A673 (cell line): Measurements from ENCODE around the gene HMGCR. TPM values are rescaled to one million over a fixed set of nuclear protein-coding genes. Genes with fewer than 3 reads are reported as not detected.
"Not testable (repeated sequence)": the region's sequence is repeated elsewhere in the genome, so short reads cannot be mapped to it uniquely, and the experiment has no call there.

Experiments used
- BruUV-seq: library from RNA; stranded (reverse); fragments of 400-500 nt; replicated peaks from 2 replicates; lab custom pipeline; 2021; lab: Mats Ljungman, UMichigan
- CTCF ChIA-PET: fragments of 300-600 bp; sonication (Branson Sonifier 250); formaldehyde crosslinking; loops from one replicate; lab custom pipeline; 2022; ENCODE audit warnings: antibody characterized with exemption; lab: Charles Lee
- POLR2A ChIA-PET: fragments of 300-600 bp; sonication (Branson Sonifier 250); formaldehyde crosslinking; loops from one replicate; lab custom pipeline; 2022; ENCODE audit warnings: antibody characterized with exemption; ENCODE audit not compliant: low non-redundant PET; lab: Charles Lee
- DNase-seq: peaks from one replicate; pipeline ENCODE4 v3.0.0-alpha.2; 2015; ENCODE audit warnings: low spot score
- H3K27ac ChIP-seq: fragments of 200-600 bp; sonication (generic); 2 replicates; pipeline ENCODE4 v1.5.1; 2016; ENCODE audit warnings: mixed run types, low read depth, mild to moderate bottlenecking, mixed read lengths, antibody characterized with exemption, low read length; ENCODE audit not compliant: poor library complexity, severe bottlenecking
- H3K27me3 ChIP-seq: fragments of 200-600 bp; sonication (generic); replicated peaks from 2 replicates; pipeline ENCODE4 v1.6.1; 2017; ENCODE audit warnings: mixed run types, low read depth, mild to moderate bottlenecking, mixed read lengths, antibody characterized with exemption, low read length; ENCODE audit not compliant: insufficient read depth, poor library complexity
- H3K36me3 ChIP-seq: fragments of 200-600 bp; sonication (generic); 2 replicates; pipeline ENCODE4 v1.6.1; 2016; ENCODE audit warnings: mixed run types, mild to moderate bottlenecking, mixed read lengths, antibody characterized with exemption, low read length; ENCODE audit not compliant: insufficient read depth, poor library complexity, severe bottlenecking
- H3K4me1 ChIP-seq: fragments of 200-600 bp; sonication (generic); 2 replicates; pipeline ENCODE4 v1.6.1; 2017; ENCODE audit warnings: mixed run types, mild to moderate bottlenecking, mixed read lengths, antibody characterized with exemption, low read length; ENCODE audit not compliant: insufficient read depth, poor library complexity, severe bottlenecking
- H3K4me3 ChIP-seq: fragments of 200-600 bp; sonication (generic); 2 replicates; pipeline ENCODE4 v1.5.1; 2016; ENCODE audit warnings: low read depth, mixed run types, mild to moderate bottlenecking, mixed read lengths, low read length; ENCODE audit not compliant: poor library complexity, severe bottlenecking
- H3K9me3 ChIP-seq: fragments of 200-600 bp; sonication (generic); 2 replicates; pipeline ENCODE4 v1.6.1; 2016; ENCODE audit warnings: mixed run types, low read depth, mild to moderate bottlenecking, mixed read lengths, antibody characterized with exemption, low read length; ENCODE audit not compliant: poor library complexity, severe bottlenecking
- EZH2 ChIP-seq: fragments of 200-600 bp; sonication (generic); IDR thresholded peaks from 2 replicates; pipeline ENCODE4 v1.6.1; 2017; ENCODE audit warnings: borderline replicate concordance, low read depth, mild to moderate bottlenecking, mixed read lengths, antibody characterized with exemption, low read length; ENCODE audit not compliant: poor library complexity, severe bottlenecking
- intact Hi-C: fragments of 100-400 bp; cut with micrococcal nuclease; formaldehyde crosslinking; loops from one replicate; pipeline ENCODE4 v1.10.0; 2022; ENCODE audit not compliant: unreplicated experiment
- total RNA-seq: library from RNA; stranded (reverse); gene quantifications from 2 replicates; pipeline ENCODE4 v1.2.3, GENCODE V29; 2021
- TF ChIP-seq, protein P1 (sequence below): fragments of 300-800, 200-600 bp; sonication (generic); conservative IDR thresholded peaks from 2 replicates; pipeline ENCODE4 v1.5.1; 2017; ENCODE audit warnings: low read depth, mild to moderate bottlenecking, antibody characterized with exemption, low read length, moderate library complexity, mixed read lengths

The HMGCR gene
- total RNA-seq, 1 experiment from 2014 or later, result 168 TPM

DNA sequence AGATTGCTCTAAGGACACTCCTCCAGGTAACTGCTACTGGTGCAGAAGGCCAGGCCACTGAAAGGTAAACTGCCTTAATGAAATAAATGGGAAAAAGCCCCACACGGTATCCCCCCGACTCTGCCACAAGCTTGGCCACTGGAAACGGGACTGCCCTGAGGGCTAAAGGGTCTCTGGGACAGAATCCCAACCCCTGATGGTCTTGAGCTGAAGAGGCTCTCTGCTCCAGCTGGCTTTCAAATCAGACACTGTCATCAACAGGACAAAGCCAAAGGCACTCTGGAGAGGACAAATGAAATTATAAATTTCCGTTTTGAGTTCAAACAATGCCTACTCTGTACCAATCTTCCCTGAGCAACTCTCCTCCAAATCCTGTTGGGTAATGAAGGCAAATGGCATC is 33.6 kb upstream of the HMGCR start:
- H3K27ac ChIP-seq, result no peak overlapping the region
- no peaks in the 10 kb centered on the region for H3K4me1 ChIP-seq
- CTCF ChIA-PET, result no interaction called here
- H3K4me3 ChIP-seq, result no peak overlapping the region
- intact Hi-C loops, result no loop called here
- POLR2A ChIA-PET, result no interaction called here
- no peak for TF ChIP-seq EZH2
- TF ChIP-seq, protein P1, sequence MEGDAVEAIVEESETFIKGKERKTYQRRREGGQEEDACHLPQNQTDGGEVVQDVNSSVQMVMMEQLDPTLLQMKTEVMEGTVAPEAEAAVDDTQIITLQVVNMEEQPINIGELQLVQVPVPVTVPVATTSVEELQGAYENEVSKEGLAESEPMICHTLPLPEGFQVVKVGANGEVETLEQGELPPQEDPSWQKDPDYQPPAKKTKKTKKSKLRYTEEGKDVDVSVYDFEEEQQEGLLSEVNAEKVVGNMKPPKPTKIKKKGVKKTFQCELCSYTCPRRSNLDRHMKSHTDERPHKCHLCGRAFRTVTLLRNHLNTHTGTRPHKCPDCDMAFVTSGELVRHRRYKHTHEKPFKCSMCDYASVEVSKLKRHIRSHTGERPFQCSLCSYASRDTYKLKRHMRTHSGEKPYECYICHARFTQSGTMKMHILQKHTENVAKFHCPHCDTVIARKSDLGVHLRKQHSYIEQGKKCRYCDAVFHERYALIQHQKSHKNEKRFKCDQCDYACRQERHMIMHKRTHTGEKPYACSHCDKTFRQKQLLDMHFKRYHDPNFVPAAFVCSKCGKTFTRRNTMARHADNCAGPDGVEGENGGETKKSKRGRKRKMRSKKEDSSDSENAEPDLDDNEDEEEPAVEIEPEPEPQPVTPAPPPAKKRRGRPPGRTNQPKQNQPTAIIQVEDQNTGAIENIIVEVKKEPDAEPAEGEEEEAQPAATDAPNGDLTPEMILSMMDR, result no peak
- DNase-seq, result no peak
- H3K36me3 ChIP-seq, result no peaks in the 10 kb centered on the region
- no peaks in the 10 kb centered on the region for H3K9me3 ChIP-seq
- H3K27me3 ChIP-seq, result no peaks in the 10 kb centered on the region
- BruUV-seq, result no TSS peak

DNA sequence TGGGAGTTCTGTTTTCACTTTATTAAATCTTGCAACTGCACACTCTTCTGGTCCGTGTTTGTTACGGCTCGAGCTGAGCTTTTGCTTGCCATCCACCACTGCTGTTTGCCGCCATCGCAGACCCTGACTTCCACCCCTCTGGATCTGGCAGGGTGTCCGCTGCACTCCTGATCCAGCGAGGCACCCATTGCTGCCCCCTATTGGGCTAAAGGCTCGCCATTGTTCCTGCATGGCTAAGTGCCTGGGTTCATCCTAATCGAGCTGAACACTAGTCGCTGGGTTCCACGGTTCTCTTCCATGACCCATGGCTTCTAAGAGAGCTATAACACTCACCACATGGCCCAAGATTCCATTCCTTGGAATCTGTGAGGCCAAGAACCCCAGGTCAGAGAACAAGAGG is 32.5 kb upstream of the HMGCR start:
- H3K4me3 ChIP-seq, DNase-seq, H3K27ac ChIP-seq, H3K36me3 ChIP-seq, BruUV-seq, H3K4me1 ChIP-seq, intact Hi-C loops, H3K27me3 ChIP-seq, H3K9me3 ChIP-seq, POLR2A ChIA-PET: not testable (repeated sequence)
- CTCF ChIA-PET, result interaction anchor here (0.6 kb wide), 1 partner anchor 32 kb away, joined by 3 read pairs; the partner anchor contains the start of gene HMGCR

DNA sequence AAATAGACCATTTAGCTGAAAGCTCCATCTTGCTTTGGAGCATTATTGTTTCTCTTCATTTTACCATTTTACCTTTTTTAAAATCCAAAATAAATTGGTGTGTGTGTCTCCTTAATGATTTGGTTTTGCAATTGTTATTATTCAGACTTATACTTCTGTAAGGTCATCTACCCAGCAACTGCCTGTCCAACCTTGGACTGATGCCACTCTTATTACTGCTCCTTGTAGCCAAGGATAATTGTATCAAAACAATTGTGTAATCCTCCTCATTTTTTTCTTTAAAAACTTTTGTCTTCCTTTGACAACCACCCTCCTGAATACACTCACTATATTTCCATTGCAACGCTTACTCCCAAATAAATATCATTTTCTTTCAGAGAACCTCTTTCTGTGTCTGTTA is 30.3 kb upstream of the HMGCR start:
- TF ChIP-seq, protein P1, result no peak
- TF ChIP-seq EZH2, result no peak
- ChIA-PET CTCF (no interaction called here), POLR2A (no interaction called here)
- no peak overlapping the region for H3K4me3 ChIP-seq
- DNase-seq, result no peak
- no peak overlapping the region for H3K27ac ChIP-seq
- no peaks in the 10 kb centered on the region for H3K36me3 ChIP-seq
- H3K27me3 ChIP-seq, result no peaks in the 10 kb centered on the region
- BruUV-seq, result no TSS peak
- H3K4me1 ChIP-seq, result no peaks in the 10 kb centered on the region
- H3K9me3 ChIP-seq, result no peaks in the 10 kb centered on the region
- intact Hi-C loops, result no loop called here

DNA sequence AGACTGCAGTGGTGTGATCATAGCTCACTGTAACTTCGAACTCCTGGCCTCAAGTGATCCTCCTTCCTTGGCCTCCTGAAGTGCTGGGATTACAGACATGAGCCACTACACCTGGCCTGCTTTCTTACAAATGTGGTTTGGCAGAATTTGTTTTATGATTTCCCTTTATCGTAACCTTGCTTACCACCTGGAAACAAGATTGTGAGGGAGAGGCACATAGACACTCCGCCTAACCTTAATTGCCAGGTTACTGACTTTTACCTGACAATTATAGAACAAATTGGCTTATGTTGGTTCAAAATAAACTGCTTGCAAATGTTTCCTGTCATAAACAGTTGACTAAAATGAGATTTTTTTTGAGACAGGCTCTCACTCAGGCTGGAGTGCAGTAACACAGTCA is 26.8 kb upstream of the HMGCR start:
- BruUV-seq, result no TSS peak
- TF ChIP-seq, protein P1, result no peak
- TF ChIP-seq EZH2, result no peak
- DNase-seq, result no peak
- no peaks in the 10 kb centered on the region for H3K9me3 ChIP-seq
- no peaks in the 10 kb centered on the region for H3K4me1 ChIP-seq
- H3K36me3 ChIP-seq, result no peaks in the 10 kb centered on the region
- no peaks in the 10 kb centered on the region for H3K27me3 ChIP-seq
- no peak overlapping the region for H3K4me3 ChIP-seq
- H3K27ac ChIP-seq, result no peak overlapping the region
- POLR2A ChIA-PET, result interaction anchor here (0.6 kb wide), 1 partner anchor 278 kb away, joined by 6 read pairs; no protein-coding TSS in a partner anchor
- intact Hi-C loops, result no loop called here
- CTCF ChIA-PET, result no interaction called here

DNA sequence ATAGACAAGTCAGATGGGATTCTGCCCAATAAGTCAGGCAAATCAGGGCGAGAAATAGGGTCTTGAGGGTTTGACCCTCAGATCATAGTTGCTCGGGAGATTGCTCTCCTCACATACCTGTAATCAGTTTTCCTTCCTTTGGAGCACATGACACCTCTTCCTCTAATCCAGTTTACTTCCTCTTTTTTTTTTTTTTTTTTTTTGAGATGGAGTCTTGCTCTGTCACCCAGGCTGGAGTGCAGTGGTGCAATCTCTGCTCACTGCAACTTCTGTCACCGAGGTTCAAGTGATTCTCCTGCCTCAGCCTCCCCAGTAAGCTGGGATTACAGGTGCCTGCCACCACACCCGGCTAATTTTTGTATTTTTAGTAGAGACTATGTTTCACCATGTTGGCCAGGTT is 17.9 kb upstream of the HMGCR start:
- BruUV-seq, POLR2A ChIA-PET, CTCF ChIA-PET, H3K4me1 ChIP-seq, DNase-seq, H3K9me3 ChIP-seq, intact Hi-C loops, H3K27ac ChIP-seq, H3K27me3 ChIP-seq, H3K4me3 ChIP-seq, H3K36me3 ChIP-seq: not testable (repeated sequence)
